A549 treated with GW870086 at 1 μM for 4 hours (cell line): ENCODE results near the gene CHDH. TPM values are rescaled to one million over a fixed set of nuclear protein-coding genes. Genes with fewer than 3 reads are reported as not detected.

Source experiments
- total RNA-seq: library from RNA; stranded (reverse); fragments of 200-300 nt; extraction: Qiagen RNA extraction; gene quantifications from 5 replicates; pipeline ENCODE4 v1.2.3, GENCODE V29; 2022; ENCODE audit warnings: low read depth

Gene CHDH, protein sequence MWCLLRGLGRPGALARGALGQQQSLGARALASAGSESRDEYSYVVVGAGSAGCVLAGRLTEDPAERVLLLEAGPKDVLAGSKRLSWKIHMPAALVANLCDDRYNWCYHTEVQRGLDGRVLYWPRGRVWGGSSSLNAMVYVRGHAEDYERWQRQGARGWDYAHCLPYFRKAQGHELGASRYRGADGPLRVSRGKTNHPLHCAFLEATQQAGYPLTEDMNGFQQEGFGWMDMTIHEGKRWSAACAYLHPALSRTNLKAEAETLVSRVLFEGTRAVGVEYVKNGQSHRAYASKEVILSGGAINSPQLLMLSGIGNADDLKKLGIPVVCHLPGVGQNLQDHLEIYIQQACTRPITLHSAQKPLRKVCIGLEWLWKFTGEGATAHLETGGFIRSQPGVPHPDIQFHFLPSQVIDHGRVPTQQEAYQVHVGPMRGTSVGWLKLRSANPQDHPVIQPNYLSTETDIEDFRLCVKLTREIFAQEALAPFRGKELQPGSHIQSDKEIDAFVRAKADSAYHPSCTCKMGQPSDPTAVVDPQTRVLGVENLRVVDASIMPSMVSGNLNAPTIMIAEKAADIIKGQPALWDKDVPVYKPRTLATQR
- 1.7 to 3.3 TPM (median 2.0 TPM) in 5 replicates for total RNA-seq

DNA sequence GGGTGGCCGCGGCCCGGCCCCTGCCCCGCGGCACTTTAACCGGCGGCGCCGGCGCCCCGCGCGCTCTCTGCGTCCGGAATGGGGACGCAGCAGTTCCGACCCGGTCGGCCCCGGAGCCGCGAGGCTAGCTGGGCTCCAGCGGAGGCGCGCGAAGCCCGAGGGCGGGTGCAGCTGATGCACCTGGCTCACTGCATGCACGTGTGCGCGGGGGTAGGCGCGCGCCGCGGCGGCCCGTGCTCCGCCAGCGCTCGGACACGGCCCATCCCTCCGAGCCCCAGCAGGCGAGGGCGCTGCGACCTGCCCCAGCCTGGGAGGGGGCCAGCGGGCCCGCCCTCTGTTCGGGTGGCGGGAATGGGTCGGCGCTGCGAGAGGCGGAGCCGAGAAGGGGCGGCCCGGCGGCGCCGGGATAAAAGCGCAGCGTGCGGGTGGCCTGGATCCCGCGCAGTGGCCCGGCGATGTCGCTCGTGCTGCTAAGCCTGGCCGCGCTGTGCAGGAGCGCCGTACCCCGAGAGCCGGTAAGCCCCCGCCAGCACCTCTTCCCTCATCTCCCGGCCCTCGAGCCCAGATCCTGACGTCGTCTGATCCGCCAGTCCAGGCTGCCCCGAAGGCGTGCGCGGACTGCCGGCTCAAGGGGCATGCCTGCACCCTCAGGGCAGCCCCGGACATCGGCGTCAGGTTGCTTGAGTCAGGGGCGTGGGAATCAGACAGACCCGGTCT is at the start of gene CHDH, which contains the start of gene IL17RB:
CHDH (minus strand) TSS at position 286 of the 717 bp plus-strand sequence. CDS start 22,411 bp downstream, outside the sequence.
IL17RB (plus strand) TSS at position 435 of the 717 bp plus-strand sequence; CDS start at position 456, 21 bp downstream.

DNA sequence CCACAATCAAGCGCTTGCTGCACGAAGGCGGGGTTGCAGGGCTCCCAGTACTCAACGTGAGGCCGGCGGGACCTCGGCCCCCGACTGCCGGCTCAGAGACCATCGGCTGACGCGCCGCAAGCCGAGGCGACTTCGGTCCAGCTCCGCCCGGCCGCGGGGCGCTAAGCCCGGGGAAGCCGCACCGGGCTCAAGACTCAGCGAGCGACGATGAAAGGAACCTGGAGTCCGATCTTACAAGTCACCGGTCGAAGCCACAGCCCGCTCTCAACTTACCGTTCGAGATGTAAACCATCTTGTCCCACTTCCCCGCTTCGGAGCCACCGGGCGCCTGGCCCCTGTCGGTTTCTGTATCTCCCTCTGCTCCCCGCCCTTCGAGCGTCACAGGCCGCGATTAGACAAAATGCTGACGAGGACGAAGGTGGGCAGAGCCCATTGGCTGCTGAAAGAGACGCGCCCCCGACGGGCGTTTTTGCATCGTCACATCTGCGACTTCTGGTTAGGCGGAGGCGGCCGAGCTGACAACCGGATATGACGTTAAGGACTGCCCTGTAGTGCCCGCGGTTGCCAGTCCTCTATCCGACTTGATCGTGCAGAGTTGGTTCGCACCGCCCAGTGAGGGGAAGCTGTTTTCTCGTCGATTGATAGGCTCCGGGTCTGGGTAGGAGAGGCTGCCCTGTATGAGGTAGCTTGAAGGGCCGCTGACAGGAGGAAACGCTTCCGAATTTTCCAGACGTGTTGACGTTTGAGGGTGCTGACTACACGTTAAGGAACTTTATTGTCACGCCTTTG is 45.5 kb upstream of the CHDH start, which contains the start of gene SELENOK:
SELENOK (minus strand) TSS at position 363 of the 789 bp plus-strand sequence.

DNA sequence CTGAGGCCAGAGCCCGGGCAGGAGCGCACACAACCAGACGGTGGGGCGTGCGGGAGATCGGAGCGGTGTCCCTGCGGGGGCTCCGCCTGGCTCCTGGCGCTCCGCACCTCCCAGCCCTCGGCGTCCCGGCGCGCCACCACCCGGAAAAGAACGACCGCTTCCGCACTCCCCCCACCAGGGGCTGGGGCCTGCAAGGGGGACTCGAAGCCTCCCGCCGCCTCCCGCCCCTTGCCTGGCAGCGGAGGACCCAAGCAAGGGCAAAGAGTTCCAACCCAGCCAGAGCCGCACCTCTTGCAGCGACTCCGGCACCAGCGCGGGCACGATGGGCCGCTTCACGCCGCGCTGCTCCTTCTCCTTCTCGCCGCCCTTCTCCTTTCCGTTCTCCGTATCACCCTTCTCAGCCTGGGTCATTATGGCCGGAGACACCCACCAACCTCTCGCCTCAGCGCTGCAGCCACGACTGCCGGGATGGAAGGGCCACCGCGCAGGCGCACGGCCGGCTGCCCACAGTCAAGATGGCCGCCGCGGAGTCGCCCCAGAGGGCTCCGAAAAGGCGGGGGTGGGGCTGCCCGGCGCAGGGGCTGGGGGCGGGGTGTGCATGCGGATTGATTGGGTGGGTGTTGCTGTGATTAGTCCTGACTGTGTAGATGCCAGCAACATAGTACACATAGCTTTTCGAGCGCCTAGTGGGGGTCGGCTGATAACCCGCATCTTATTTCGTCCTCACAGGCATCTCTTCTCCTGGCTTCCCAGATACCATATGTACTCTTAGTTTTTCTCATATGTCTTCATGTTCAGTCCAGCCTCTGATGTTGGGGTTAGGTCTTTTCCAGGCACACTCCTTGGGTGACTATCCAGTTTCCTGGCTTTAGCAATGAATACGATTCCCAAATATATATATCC is 35.7 kb upstream of the CHDH start, which contains the start of gene ACTR8:
ACTR8 (minus strand) TSS at position 462 of the 903 bp plus-strand sequence; CDS start at position 411, 51 bp downstream.

Other genes starting within 250 kb of the CHDH start
- gene IL17RB, start 149 bp upstream of the CHDH start, total RNA-seq = 0.71 to 1.2 TPM (median 0.96 TPM) in 5 replicates
- 14.5 to 18.6 TPM (median 18.3 TPM) in 5 replicates for gene ACTR8, start 35.7 kb upstream of the CHDH start, total RNA-seq
- gene SELENOK, start 45.4 kb upstream of the CHDH start, total RNA-seq = 19.4 to 26.1 TPM (median 21.8 TPM) in 5 replicates